Epidermal melanocyte (primary cell): ENCODE measurements around the gene APOL2.
"Not testable (repeated sequence)": the region's sequence is repeated elsewhere in the genome, so short reads cannot be mapped to it uniquely, and the experiment has no call there.

Experiments
- DNase-seq: peaks from one replicate; pipeline ENCODE4 v3.0.0; 2011; ENCODE audit warnings: low spot score; ENCODE audit not compliant: insufficient read length

Gene APOL2

GRCh38 chr22:36244522-36245391 lies 5.4 kb upstream of the APOL2 start:
- DNase-seq = no peak

GRCh38 chr22:36243986-36244385 lies 4.7 kb upstream of the APOL2 start:
- DNase-seq = no peak

- no peak for DNase-seq
Observed at GRCh38 chr22:36239150-36239400, 252 bp downstream of the APOL2 start.

DNA sequence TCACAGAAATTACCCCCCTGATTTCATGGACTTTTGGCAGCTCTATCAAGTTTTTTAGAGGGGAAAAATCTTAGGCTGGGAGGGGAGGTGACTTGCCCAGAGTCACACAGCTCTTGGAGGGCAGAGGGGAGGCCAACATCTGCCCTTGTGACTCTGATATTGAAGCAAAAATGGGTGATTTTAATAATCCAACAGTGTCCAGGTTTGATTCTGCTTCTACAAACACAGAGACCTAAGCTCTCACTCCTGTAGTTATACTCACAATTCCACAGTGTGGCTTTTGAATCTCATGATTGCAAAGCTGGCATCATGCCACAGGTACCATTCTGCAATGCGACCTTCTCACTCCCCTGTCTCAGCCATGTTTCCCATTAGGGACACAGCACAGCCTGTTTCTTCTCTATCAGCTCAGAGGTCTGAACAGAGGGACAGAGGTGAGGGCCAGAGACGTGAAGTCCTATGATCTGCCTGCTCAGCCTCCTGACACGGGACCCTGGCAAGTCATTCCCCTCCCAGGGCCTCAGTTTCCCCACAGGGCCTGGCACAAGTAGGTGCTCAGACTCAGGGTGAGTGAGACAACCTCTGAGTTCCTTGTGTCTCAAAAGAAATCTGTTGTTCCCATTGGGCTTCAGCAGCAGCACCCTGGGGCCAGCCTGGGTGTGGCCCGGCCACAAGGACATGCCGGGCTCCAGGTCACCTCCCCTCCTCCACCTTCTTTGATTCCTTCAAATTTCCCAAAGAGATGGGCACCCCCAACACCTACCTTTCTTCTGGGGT lies 766 bp downstream of the APOL2 start:
- DNase-seq = no peak

DNA sequence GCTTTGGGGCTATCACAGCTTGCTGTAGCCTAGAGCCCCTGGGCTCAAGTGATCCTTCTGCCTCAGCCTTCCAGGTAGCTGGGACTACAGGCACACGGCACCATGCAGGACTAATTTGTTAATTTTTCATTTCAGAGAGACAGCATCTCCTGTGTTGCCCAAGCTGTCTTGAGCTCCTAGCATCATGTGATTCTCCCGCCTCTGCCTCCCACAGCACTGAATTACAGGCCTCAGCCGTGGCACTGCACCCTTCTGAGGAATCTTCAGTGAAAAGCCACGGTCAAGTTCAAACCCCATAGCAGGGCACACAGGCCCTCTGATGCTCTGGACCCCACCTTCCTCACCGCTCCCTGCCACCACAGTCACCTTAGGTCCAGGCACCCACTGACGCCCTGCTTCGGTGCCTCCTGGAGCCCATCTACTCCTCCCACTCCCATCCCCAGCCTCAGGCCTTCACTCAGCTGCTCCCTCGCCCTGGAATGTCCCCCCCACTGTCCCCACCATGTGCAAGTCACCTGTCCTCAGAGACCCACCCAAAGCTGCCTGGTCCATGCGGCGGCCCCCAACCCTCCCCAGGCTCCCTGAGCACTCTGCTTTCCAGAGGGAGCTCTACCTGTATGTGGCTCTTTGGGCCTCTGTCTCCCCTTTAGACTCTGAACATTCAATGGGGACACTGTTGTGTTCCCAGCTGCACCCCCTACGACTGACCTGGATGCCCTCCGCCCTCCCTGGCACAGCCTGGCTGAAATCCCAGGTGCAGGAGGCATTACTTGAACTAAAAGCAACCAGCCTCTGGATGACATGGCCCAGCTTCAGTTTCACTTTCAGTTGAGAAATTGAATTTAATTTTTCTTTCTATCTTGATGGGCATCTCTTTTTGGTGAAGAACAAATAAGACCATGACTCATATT lies 1.6 kb downstream of the APOL2 start:
- no peak for DNase-seq

GRCh38 chr22:36236388-36237319 lies 2.7 kb downstream of the APOL2 start:
- DNase-seq = no peak

DNA sequence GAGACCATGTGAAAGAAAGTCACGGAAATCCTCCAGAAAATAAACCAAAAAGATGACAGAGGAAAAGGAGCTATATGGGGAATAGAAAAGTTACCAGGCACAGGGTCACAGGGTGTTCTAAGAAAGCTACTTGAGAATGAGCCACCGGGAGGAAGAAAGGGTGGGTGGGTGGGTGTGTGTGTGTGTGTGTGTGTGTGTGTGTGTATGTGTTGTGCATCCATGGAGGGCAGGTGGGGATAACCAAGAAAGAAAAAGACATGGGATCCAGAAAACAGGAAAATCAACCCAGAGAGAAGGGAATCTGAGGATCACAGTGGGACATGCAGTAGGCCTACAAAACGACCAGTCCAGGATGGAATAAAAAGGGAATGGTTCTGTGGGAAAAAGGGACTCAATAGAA lies 3.7 kb downstream of the APOL2 start:
- no peak for DNase-seq

DNA sequence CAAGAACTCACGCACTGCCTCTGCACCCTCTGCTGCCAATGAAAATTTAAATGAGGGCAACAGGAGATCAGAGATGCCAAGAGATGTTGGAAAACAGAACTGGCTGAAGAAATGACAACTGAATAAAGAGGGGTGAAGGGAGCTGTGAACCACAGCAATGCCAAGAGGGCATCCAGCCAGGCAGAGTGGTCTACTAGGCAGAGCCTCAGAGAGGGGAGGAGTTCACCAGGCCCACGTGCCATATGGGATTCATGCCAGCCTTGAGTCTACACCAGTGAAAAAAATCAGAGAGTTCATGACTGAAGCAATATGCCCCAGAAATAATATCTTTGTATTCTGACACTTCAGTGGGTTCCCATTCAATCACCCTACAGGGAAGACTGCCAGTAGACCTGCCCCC lies 4.4 kb downstream of the APOL2 start:
- DNase-seq = no peak

DNA sequence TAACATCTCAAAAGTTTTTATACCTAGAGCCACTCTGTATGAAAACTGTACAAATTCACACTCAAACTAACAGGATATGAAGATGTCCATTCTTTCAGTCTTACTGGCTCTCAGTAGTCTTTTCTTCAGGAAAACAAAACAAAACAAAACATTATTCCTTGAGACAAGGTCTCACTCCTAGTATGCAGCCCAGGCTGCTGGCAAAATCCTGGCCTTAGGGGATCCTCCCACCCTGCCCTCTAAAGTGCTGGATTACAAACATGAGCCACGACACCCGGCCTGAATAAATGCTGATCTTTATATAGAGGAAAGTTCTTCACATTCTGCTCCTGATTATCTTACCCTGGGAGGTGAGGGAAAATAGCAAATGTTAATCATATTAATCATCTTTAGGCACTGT lies 5.1 kb downstream of the APOL2 start:
- no peak for DNase-seq

GRCh38 chr22:36233796-36234195 lies 5.5 kb downstream of the APOL2 start:
- no peak for DNase-seq

- DNase-seq = no peak
Observed at GRCh38 chr22:36232715-36233401, 6.5 kb downstream of the APOL2 start.

- DNase-seq = not testable (repeated sequence)
Observed at GRCh38 chr22:36231051-36231450, 8.3 kb downstream of the APOL2 start.

DNA sequence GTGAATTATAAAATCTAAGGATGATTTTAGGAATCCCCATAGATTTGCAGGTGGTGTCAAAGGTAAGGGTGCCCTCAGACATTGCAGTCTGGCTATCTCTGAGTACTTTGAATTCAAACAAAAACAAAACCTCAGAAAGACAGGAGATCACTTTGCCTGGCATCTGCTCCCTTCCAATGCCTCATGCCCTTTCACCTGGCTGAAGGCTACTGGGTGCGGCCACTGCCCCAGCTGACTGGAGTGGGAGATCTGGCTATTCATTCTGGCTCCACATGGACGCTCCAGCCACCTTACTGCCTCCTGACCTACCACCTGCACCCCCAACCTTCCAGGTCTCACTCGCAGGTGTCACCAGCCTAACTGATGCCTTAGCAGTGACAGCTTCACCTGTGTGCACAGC lies 9.7 kb downstream of the APOL2 start:
- DNase-seq = not testable (repeated sequence)

DNA sequence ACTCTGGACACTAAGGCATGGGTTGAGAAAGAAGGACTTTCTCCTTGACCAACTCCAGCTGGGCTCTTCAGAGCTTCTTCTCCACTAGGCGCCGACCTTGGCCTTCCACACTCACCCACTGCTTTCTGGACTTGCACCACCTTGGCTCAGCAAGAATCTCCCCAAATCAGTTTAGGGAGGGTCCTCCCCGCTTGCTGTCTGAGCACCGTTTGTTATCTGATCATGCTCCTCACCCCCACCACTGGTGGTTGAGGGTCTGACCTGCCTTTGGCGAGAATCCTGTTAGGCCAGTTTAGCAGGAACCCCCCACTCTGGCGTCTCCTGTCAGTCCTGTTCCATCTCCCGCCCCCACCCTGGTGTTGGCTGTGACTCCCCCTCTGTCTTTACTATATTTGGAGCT lies 10.4 kb downstream of the APOL2 start:
- DNase-seq = no peak

GRCh38 chr22:36228369-36228768 lies 11.0 kb downstream of the APOL2 start:
- not testable (repeated sequence) for DNase-seq

DNA sequence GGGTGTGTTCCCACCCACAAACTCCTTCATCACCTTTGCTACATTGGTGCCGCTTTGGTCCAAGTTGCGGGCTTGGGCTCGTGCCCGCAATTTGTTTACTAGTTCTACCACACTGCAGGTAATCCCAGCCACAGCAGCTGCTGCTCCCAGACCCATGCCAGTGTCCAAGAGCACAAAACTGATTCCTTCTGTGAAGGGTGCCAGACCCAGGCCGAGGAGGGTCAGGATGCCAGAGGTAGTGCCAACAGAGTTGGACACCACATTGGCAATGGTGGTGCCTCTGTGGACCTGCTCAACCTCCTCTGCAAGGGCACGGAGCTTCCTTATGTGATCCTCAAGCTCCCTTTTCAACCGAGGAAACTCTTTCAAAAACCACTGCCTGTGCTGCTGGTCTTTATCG lies 11.5 kb downstream of the APOL2 start:
- no peak for DNase-seq

DNA sequence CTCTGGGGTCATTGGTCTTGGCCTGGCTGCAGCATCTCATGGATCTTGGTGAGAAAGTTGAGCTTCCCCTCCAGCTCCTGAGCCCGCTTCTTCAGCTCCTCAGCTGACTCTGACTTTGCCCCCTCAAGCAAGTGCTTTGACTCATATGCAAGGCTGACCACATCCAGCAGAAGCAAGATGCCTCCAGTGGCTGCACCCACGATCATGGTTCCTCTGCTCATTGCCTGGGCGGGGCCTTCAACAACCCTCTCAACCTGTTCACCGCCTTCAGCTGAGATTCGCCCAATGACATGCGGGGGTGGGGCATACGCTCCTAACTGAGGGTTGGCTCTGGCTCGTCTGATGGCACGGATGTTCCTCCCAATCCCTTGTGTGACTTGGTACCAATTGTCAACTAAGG lies 11.9 kb downstream of the APOL2 start:
- DNase-seq = no peak

DNA sequence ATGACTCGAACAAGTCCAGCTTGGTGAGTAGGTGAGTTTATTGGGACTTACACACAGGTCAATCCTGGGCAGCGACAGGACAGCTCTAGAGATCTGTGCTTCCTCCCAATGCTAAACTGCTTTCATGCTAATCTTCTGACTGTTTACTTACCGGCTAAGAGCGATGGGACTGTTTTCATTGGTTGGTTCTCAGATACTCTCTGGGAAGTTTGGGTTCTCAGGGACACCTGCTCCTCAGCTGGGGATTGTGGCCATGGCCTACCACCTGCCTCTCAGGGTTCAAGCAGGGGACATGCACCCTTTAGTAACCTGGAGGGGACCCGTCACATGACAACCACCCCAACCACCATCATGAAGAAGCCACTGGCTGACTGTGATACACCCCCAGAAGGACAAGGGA lies 13.1 kb downstream of the APOL2 start:
- DNase-seq = no peak

DNA sequence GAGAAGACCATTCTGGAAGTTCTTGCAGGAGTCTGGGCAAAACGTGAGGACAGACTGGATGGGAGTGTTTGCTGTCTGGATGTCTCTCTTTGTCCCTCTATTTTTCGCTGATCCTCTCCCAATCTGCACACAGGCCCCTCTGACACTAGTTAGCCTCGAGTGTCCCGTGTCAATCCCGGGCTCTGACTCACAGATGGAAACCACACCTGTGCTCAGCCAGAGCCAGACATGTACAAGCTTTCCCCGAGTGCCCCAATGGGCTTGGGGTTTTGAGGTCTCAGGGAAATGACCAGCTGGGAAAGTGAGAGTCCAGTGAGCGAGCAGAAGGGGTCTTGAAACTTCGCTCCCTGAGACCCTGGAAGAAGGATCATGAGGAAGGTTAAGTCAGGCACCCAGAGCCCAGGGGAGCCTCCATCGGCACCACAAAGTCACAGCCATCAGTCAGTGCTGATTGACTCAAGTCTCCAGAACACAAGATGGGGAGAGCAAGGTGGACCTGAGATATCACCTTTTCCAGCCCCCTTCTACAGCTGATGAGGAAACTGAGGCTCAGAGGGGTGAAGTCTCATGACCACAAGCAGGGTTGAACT lies 13.9 kb downstream of the APOL2 start:
- DNase-seq = no peak

GRCh38 chr22:36224245-36224644 lies 15.1 kb downstream of the APOL2 start:
- DNase-seq = no peak
